Activated gamma-delta T cell treated with anti-CD3 and anti-CD28 coated beads, Interleukin-2, amount 50 U/mL, for 16 hours (primary cell): ENCODE data around the gene RHBG.
"Not testable (repeated sequence)": the region's sequence is repeated elsewhere in the genome, so short reads cannot be mapped to it uniquely, and the experiment has no call there.

Experiments used
- DNase-seq: peaks from one replicate; pipeline ENCODE4 v3.0.0-alpha.2; 2020; ENCODE audit warnings: low read depth

RHBG gene

DNA sequence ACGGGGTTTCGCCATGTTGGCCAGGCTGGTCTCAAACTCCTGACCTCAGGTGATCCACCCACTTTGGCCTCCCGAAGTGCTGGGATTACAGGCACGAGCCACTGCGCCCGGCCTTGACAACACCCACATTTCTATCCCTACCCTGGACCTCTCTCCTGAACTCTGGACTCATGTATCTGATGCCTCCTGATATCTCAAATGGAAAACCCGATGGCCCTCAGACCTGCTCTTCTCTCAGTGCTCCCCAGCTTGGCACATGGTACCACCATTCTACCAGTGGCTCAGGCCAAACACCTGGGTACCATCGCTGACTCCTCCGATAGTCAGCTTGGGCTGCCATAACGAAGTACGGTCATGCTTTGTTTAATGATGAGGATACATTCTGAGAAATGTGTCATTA is 8.5 kb upstream of the RHBG start:
- DNase-seq = no peak

DNA sequence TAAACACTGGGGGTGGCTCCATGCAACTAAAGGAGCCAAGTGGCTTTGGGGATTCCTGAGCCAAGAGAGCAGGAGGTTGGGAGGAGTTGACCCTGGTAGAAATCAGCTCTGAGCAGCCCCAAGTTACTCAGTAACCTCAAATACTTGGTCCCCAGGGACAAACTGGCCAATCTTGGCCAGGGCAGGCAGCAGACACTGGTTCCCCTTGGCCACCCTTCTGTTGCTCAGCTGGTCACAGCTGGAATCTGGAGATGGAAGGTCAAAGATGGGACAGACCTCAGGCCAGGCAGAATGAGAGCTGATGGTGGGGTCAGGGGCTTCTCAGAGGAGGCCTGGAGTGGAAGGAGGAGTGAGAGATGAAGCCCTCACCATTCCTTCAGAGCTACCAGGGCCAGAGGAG is 3.3 kb upstream of the RHBG start:
- DNase-seq = no peak

DNA sequence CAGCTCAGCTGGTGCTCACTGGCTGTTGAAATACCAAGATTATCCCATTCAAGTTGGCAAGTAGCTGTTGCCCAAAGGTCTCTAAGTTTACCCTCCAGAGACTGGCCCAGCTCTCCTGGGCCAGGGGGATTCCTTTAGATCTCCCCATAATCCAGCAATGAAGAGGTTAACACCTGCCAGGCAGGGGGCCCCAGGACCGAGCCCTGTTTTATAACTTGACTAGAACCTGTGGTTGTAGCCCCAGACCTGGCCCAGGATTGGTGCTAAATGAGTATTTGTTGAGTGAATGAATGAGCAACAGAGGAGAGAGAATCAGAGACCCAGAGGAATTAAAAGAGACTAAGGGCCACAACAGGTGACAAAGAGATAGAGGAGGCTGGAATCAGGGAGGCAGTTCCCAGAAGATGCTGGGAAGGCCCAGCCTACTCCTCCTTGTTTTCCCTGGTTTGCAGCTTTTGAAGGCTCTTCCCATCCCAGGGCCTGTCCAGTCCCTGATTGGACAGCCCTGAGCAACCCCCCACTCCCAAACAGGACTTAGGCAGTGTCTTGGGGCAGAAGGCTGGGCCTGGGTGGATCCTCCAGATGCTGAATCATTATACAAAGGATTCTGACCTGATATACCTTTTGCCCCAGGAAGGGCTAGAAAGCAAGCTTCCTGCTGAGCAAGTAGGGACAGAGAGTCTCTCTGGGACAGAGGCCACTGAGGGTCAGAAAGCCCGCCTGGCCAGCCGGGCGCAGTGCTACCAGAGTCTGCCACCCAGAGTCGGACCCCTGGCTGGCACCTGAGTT is 2.4 kb upstream of the RHBG start:
- DNase-seq = no peak

DNA sequence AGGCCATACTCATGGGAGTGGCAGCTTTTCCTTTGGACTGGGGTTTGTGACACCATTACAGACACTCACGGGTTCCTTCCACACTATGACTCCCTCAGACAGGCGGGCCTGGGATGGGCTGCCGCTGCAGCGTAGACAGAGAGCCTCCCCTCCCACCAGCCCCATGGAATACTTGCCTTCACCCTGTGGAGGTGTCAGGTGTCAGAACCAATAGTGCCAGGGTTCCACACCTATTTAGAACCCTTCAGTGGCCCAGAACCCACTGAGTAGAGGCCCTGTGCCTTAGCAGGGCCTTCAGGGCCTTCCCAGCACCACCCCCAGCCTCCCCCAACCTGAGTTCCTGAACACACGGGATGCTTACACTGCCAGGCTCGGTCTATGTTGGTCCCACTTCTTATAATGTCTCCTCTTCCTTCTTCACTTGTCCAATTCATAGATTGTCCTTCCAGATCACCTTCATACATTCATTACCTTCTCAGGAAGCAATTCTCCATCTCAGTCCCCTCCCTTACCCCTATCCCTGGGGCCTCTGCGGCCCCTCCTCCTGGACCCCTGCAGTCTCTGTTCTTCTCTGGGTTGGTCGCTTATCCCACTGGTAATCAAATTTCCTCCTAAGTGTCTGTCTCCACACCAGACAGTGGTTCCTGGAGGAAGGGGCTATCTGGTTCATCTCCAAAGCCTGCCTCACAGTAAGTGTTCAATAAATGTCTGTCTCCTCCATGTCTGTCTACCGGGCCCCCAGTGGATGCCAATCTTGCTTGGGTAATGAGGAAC is 1.4 kb upstream of the RHBG start:
- DNase-seq = no peak

DNA sequence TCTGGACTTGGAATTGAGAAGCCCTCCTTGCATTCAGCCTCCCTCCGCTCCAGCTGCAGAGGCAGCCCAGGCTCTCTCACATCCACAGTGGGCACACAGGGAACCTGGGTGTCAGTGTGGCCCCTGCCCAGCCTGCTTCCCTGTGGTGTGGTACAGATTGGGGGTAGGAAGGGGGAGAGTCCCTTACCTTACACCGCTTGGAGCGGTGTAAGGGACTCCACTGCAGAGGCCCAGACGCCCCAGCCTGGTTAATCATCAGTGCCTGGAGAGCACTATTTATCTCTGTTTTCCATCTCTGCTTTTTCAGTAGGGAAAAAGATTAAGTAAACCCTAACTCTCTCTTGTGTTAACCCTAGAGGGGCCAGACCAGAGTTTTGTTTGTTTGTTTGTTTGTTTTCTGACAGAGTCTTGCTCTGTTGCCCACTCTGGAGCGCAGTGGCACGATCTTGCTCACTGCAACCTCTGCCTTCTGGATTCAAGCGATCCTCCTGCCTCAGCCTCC is 803 bp upstream of the RHBG start:
- DNase-seq = no peak

DNA sequence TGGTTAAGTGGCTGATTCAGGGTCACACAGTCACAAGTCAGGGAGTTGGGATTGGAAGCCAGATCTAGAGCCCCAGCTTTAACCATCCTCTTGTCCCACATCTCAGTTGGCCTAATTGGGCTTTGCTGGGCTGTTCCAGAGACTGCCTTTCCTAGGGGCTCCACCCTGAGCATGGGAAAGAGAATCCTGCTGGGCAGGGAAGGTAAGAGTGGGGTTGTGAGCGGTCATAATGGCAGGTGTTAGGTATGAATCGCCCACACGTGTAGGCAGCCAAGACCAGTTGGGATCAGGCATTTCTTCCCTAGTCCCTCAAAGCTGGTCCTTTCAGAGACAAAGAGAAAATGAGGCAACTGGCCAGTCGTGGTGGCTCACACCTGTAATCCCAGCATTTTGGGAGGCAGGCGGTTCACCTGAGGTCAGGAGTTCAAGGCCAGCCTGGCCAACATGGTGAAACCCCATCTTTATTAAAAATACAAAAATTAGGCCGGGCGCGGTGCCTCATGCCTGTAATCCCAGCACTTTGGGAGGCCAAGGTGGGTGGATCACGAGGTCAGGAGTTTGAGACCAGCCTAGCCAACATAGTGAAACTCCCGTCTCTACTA is 775 bp downstream of the RHBG start:
- DNase-seq = not testable (repeated sequence)

DNA sequence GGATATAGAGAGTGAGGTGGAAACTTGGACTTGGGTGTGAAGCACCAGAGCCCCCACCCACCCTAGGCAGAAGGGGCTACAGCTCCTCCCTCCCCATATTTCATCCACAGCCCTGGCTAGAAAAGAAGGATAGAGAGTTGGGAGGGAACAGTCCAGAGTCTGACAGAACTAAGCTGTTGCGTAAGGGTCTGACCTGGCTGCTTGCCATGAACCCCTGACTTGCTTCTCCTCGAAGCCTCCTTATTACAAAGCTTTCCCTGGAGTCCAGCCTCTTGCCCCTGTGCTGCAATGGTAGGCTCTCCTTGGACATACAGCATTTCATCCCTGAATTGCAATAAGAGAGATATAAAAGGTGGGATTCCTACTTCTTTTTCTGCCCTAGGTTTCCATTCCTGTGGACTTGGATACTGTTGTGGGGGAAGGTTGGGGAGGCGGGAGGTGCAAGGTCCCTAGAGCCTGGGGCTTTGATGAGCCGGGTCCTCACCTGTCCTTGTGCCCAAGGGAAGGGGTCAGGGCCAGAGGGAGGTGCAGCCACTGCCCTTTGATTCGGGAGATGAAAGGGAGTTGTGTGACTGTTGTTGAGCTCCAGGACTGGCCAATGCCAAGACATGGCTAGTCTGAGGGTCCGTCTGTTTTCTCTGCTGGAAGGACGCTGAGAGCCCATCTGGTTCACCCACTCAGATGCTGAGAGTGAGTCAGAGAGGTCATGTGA is 2.7 kb downstream of the RHBG start:
- DNase-seq = no peak

DNA sequence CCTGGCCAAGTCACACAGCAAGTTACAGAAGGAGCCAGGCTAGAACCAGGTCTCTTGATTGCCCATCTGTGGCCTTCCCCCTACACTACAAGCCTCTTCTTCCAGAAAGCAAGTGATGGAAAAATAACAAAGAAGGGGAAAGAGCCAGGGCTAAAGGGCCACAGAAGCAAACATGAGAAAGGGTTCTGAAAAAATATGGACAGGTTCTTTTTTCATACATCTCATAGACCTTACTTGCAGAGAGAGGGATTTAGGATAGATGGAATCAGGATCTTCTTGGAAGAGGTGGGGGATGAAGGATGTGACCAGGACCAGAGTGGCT is 3.2 kb downstream of the RHBG start:
- DNase-seq = no peak

DNA sequence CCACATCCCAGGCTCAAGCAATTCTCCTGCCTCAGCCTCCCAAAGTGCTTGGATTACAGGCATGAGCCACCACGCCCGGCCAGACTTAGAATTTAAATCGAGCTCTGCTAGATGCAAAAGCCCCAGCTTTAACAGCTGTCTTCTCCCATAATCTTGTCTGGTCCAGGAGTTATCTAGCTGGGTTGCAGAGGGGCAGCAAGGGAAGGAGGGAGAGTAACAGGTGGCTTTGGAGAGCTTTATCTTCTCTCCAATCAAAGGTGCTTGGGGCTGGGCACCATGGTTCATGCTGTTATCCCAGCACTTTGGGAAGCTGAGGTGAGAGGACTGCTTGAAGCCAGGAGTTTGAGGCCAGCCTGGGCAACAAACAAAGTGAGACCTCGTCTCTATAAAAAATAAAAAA is 3.9 kb downstream of the RHBG start:
- no peak for DNase-seq

DNA sequence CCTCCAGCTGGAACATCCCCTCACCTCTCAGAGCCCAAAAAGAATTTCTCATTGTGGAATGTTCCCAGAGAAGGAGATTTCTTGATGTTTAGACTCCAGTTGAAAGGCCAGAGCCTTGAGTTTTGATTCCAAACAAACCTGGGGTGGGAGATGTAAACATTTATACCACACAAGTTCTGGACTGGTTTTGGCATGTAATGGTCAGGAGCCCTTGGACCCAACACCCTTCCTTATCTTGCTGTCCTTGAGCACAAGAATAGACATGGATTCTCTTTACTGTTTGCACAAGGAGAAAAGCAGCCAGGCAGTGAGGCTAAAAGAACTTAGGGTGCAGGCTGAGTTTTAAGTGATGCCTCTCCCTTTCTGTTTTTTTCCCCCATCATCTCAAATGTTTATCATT is 4.5 kb downstream of the RHBG start:
- no peak for DNase-seq

DNA sequence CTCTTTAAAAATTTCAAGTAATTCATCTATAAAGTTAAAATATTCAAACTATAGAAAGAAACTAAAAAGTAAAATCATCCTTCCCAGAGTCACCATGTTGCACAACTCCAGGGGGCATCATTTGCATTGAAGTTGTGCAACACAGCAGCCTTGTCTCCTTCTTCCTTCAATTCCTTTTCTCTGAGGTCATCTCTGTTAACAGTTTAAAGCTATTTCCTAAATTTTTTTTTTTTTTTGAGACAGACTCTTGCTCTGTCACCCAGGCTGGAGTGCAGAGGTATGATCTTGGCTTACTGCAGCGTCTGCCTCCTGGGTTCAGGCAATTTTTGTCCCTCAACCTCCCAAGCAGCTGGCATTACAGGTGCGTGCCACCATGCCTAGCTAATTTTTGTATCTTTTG is 7.1 kb downstream of the RHBG start:
- no peak for DNase-seq

DNA sequence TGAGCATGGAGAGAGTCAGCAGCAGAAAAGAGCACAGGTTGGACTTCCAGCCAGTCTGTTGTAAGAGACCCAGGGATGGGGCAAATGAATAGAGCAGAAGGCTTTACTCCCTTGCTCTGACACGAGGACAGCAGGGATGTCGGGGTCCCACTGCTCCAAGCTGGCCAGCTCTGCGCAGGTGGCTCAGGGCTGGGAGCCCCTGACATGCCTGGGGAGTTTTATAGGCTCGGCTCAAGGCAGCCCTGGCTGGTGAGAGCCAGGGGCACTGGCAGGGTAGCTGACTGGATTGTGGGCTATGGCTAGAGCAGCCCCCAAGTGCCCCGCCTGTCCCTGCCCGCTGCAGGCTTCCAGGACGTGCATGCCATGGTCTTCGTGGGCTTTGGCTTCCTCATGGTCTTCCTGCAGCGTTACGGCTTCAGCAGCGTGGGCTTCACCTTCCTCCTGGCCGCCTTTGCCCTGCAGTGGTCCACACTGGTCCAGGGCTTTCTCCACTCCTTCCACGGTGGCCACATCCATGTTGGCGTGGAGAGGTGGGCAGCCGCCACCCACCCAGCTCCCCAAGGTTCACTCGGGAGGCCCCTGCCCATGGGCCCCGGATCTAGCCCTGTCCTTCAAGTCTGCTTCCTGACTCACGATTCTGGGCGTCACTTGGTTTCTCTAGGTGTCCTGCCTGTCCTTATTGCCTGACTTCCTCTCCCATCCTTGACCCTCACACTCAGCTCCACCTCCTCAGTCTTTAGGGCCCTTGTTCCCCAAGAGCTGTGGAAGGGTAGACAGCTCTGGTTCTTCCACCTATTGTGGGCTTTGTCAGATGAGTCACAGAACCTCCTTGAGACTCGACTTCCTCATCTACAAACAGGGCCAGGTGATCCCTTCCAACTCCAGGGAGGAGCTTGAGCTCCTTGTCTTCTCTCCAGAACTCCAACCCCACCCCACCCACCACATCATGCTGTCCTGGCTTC is 8.2 kb downstream of the RHBG start:
- no peak for DNase-seq

DNA sequence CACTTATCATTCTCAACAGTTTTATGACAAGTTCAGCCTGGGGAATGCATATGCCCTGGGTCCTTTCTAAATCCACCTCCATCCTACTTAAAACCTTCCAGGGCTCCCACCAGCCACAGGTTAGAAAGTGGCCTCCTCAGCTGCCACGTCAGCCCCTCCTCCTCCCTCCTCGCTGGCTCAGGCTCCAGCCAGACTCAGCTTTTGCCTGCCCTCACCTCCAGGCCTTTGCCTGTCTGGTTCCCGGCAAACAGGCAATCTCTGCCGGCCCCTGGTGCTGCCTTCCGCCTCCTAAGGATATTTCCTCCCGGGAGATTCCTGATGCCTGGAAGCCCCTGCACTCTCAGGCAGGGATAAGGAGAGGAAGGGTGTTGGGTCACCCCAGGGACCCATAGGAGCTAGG is 9.5 kb downstream of the RHBG start:
- DNase-seq = no peak

DNA sequence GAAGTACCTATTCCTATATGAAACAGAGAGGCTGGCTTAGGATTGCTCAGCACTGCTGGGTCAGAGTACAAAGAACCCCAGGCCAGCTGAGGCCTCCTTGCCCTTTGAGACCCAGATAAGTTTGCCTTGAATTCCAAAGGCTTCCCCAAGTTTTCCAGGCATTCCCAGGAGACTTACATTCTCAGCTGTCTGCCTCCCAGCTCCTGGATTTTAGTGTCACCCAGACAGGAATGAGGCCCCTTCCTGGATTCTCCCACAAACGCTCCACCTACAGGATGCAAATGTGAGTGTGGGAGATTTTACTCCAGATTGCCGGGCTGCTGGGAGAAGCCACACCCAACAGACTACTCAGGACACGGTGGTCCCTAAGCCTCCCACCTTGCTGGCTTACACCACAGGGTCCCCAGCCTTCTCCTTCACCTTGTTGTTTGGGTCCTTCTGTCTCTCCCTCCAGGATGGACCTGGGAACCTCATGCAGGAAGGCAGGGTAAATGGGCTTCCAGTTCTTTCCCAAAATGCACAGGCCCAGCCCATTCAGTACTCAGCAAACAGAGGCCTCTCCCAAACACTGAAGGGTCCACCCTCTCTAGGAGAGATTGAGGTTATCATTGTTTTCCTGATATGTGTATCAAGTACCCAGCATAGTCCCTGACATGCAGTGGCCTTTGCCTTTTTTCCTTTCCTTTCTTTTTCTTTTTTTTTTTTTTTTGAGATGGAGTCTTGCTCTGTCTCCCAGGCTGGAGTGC is 10.6 kb downstream of the RHBG start:
- no peak for DNase-seq

DNA sequence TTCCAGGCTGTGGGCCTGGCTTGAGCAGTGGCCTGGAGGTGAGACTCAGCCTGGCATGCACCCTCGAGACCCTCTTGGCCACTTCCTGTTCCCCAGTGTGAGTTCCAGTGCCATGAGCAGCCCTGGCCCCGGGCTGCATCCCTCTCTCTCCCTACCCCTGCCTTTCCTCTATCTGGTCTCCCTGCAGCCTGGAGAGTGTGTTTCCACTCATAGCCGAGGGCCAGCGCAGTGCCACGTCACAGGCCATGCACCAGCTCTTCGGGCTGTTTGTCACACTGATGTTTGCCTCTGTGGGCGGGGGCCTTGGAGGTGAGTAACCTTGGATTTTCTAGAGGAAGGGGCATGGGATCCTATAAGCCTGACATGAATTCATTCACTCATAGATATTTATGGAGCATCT is 13.6 kb downstream of the RHBG start:
- no peak for DNase-seq

DNA sequence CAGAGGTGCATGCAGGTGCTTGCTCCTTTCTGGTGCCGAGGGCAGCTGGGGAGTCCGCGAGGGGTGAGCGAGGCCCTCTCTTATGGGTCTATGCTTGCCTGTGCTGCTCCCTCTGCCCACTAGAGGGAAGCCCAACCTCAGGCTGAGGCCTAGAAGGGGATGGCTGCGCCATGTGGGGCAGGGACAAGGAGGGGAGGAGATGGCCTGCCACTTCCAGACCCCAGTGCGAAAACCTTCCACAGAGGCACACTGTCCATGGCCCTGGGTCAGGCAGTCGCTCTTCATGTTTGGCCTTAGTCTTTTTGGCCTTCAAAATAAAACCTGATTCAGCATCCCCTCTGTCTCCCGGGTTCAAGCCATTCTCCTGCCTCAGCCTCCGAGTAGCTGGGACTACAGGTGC is 14.0 kb downstream of the RHBG start:
- DNase-seq = peak; percentile 39

DNA sequence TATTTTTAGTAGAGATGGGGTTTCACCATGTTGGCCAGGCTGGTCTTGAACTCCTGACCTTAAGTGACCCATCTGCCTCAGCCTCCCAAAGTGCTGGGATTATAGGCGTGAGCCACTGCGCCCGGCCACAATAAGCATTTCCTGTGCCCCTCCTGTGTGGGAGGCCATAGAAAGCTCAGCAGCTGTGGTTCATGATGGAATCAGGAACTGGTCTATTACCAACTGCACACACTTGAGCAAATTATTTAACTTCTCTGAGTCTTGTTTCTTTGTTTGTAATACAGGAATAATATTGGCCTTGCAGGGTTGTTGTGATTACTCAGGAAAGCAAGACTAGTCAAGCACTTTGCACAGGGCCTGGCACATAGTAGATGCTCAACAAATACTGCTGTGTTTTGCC is 15.0 kb downstream of the RHBG start:
- no peak for DNase-seq

DNA sequence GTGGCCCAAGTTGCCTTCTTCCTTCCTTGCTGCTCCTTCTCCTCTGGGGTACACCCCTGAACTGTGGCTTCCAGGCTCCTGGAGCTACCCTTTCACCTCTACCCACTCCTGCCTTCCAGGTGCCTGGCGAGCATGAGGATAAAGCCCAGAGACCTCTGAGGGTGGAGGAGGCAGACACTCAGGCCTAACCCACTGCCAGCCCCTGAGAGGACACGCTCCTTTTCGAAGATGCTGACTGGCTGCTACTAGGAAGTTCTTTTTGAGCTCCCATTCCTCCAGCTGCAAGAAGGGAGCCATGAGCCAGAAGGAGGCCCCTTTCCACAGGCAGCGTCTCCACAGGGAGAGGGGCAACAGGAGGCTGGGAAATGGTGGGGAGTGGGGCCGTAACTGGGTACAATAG is 15.6 kb downstream of the RHBG start:
- no peak for DNase-seq

DNA sequence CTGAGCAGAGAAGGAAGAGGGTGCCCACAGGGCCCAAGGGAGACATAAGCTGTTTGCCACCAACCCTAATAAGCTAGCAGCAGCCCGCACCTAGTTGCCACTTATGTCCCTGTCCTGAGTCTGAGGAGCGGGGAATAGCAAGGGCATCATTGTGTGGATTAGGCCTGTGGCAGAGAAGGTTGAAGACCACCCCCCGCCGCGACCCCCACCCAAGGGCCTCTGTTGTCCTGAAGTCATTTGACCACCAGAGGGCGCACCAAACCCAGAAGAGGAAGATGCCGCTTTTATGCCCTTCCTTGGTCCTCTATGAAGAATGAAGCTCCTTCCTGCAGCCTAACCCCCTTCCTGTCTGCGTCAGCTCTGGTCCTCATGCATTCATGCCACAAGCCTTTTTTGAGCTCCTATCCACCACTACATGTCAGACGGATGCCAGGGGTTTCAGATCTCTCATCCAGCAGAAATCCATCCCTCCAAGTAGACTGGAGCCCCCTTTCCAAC is 16.6 kb downstream of the RHBG start:
- peak; percentile 59 for DNase-seq

DNA sequence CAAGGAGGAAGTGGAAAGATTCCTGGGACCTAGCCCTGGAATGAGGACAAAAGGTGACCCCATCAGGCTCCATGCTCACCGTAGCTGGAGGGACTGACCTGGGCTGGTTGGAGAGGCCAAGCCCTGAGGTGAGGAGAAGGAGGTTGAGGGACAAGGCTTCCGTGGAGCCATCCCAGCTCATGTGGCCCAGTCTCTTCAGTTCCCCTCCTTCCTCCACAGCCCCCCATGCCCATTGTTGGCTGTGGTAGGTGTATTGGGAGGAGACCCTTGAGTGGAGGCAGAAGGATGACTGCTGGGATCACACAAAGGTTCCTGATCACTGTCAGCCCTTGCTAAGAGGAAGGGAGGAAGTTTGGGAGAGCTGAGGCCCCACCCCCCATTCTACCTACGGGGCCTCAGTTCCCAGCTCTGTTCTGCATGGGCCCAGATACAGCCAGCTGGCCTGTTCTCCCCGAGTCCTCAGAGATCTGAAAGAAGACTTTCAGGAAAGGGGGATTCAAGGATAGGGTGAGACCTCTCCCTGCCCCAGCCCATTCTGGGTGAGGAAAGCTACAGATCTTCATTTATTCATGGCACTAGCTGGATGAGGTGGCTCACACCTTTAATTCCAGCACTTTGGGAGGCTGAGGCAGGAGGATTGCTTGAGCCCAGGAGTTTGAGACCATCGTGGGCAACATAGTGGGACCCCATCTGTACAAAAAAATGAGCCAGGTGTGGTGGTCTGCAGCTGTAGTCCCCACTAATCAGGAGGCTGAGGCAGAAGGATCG is 17.3 kb downstream of the RHBG start:
- DNase-seq = no peak
